ENCODE results near the gene AHCY.
"Not testable (repeated sequence)": the region's sequence is repeated elsewhere in the genome, so short reads cannot be mapped to it uniquely, and the experiment has no call there.

The AHCY gene

DNA sequence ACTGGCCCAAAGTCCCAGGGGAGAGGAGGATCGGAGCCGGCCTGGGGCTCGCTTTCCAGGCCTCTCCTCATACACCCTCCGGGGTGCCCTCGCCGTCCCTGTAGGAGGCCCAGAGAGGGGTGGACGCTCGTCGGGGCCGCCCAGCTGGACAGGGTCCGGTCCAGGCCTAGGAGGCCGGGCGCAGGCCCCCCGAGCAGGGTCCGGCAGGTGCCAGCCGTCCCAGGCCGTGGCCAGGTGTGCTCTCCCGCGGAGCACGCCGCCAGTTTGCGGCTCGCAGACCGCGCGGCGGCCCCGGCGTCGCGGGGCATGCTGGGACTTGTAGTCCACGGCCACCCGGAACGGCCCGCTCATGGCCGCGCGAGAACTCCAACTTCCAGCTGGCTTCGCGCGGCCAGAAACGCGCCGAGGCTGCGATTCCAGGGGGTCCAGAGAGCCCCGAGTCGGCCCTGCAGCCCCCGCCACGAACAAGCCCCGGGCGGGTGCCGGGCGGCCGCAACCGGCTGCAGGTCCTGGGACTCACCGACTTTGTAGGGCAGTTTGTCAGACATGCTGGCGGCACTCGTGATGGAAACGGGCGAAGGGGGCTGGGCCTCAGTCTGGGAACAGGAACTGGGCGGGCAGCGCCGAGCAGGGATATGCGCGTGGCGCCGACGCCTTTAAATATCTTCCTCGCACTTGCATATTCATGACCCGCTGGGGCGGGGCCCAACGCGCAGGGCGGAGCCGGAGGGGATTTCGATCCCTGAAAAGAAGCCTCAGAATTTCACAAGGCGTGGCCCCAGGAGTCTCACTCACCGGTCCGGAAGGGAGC, at the start of gene AHCY:
Gene AHCY, minus strand, starts transcription at position 633 of the 811 bp plus-strand sequence. Its CDS starts 85 bp downstream, at position 548.
- DNase-seq (ENCODE audit: low read depth in 2 of 2) = peak; percentile 89

- DNase-seq (ENCODE audit: low read depth in 2 of 2) = no peak
Measured at GRCh38 chr20:34350095-34350494, 46.9 kb upstream of the AHCY start.

DNA sequence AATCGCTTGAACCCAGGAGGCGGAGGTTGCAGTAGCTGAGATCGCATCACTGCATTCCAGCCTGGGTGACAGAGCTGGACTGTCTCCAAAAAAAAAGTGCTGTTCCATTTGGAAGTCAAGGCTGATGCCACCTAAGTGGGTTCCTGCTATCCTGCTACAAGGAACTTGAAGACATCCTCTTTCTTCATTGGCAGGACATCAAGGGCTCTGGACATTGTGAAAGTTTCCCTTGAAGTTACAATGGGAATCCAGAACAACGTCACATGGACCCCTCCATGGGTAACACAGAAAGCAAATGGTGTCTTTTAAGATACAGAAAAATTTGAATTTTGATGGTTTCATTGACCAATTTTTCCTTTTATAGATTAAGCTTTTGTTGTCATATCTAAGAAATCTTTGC, 44.4 kb upstream of the AHCY start:
- no peak for DNase-seq (ENCODE audit: low read depth in 2 of 2)

DNA sequence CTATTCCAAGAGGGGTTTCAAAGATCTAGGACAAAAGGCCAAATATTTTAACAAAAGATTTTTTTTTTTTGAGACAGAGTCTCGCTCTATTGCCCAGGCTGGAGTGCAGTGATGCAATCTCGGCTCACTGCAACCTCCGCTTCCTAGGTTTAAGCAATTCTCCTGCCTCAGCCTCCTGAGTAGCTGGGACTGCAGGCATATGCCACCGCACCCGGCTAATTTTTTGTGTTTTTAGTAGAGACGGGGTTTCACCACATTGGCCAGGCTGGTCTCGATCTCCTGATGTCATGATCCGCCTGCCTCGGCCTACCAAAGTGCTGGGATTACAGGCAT, 43.3 kb upstream of the AHCY start:
- not testable (repeated sequence) for DNase-seq (ENCODE audit: low read depth in 2 of 2)

DNA sequence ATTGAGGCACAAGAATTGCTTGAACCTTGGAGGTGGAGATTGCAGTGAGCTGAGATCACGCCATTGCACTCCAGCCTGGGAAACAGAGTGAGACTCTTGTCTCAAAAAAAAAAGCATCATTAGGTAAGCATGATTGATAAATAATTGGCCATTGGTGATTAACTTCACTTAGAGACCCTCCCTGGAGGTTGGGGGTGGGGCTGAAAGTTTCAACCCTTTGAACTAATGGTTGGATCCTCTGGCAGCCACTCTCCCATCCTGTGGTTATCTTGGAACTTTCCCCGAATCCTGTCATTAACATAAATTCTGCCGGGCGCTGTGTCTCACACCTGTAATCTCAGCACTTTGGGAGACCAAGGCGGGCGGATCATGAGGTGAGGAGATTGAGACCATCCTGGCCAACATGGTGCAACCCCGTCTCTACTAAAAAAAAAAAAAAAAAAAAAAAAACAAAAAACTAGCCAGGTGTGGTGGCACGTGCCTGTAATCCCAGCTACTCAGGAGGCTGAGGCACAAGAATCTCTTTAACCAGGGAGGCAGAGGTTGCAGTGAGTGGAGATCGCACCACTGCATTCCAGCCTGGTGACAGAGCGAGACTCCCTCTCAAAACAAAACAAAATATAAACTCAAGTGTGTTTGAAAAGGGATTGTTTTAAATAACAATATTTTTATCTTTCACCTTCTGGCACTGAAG, 42.8 kb upstream of the AHCY start:
- not testable (repeated sequence) for DNase-seq (ENCODE audit: low read depth in 2 of 2)

DNA sequence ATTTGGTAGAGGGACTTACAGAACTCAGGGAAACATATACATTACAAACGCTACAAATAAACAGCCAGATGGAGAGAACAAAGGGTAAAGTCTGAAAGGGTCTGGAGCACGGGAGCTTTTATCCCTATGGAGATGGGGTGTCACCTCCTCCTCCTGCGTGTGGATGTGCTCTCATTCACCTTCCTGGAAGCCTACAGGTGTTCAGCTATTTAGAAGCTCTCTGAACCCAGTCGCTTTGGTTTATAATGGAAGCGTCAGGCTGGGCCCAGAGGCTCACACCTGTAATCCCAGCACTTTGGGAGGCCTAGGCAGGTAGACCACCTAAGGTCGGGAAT, 42.2 kb upstream of the AHCY start:
- no peak for DNase-seq (ENCODE audit: low read depth in 2 of 2)

DNA sequence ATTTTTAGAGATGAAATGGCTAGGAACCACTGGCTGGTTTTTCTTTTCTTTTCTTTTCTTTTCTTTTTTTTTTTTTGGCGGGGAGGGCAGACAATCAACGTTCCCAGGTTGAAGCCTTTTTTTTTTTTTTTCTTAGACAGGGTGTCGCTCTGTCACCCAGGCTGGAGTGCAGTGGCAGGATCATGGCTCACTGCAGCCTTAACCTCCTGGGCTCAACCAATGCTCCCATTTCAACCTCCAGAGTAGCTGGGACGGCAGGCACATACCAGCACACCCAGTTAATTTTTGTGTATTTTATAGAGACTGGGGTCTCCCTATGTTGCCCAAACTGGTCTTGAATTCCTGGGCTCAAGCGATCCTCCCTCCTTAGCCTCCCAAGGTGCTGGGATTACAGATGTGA, 41.1 kb upstream of the AHCY start:
- no peak for DNase-seq (ENCODE audit: low read depth in 2 of 2)

GRCh38 chr20:34343458-34344211, 40.5 kb upstream of the AHCY start:
- DNase-seq (ENCODE audit: low read depth in 2 of 2) = no peak

GRCh38 chr20:34341199-34341598, 38.0 kb upstream of the AHCY start:
- DNase-seq (ENCODE audit: low read depth in 2 of 2) = not testable (repeated sequence)

- not testable (repeated sequence) for DNase-seq (ENCODE audit: low read depth in 2 of 2)
Measured at GRCh38 chr20:34340726-34341125, 37.6 kb upstream of the AHCY start.

DNA sequence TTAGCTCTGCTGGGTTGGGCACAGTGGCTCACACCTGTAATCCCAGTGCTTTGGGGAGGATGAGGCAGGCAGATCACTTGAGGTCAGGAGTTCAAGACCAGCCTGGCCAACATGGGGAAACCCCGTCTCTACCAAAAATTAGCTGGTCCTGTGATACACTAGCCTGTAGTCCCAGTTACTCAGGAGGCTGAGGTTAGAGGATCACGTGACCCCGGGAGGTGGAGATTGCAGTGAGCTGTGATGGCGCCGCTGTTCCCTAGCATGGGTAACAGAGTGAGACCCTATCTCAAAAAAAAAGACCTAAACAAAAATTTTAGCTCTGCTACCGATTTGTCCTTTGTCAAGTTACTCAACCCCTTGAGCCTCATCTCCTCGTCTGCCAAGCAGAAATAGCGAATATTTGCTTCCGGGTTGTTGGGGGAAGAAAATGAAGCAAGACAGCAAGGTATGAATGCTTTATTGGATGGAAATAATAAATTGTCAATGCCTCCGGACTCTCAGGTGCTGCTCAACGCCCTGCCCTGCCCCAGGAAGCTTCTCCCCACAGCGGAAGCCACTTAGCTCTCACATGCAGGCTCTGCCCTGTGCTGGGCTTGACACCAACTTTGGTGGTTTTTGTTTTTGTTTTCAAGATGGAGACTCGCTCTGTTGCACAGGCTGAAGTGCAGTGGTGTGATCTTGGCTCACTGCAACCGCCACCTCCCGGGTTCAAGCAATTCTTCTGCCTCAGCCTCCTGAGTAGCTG, 35.0 kb upstream of the AHCY start:
- no peak for DNase-seq (ENCODE audit: low read depth in 2 of 2)

- no peak for DNase-seq (ENCODE audit: low read depth in 2 of 2)
Measured at GRCh38 chr20:34337544-34337943, 34.4 kb upstream of the AHCY start.

GRCh38 chr20:34334654-34335407, 31.7 kb upstream of the AHCY start:
- no peak for DNase-seq (ENCODE audit: low read depth in 2 of 2)

- DNase-seq (ENCODE audit: low read depth in 2 of 2) = no peak
Measured at GRCh38 chr20:34333786-34334185, 30.6 kb upstream of the AHCY start.

DNA sequence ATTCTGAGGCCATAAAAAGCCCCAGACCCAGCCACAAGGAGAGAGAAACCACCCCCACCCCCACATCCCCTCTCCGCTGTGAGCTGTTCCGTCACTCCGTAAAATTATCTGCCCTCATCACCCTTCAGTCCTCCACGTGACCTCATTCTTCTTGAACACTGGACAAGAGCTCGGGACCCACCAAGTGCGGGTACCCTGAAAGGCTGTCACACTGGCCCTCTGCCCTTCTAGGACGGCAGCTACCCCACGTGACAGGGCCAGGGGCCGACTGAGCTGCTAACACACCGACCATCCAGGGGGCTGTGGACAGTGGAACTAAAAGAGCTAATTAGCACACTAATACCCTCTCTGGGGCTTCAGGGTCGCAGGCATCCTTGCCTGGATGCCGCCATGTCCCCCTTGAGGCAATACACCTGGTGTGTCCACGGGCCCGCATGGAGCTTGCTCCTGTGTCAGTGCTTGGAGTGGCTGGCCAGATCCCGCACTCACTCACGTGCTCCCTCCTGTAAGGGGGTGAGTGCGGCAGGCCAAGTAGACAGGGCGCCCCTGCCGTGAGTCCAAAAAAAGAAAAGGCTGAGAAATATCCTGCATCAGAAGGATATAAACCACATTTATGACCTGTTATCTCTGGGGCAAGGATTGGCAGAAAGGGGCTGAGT, 29.2 kb upstream of the AHCY start:
- no peak for DNase-seq (ENCODE audit: low read depth in 2 of 2)

GRCh38 chr20:34331838-34332237, 28.7 kb upstream of the AHCY start:
- DNase-seq (ENCODE audit: low read depth in 2 of 2) = no peak

- DNase-seq (ENCODE audit: low read depth in 2 of 2) = not testable (repeated sequence)
Measured at GRCh38 chr20:34330861-34331544, 27.8 kb upstream of the AHCY start.

GRCh38 chr20:34328928-34329677, 25.9 kb upstream of the AHCY start:
- DNase-seq (ENCODE audit: low read depth in 2 of 2) = peak in 1 of 2 experiments; percentile 9

DNA sequence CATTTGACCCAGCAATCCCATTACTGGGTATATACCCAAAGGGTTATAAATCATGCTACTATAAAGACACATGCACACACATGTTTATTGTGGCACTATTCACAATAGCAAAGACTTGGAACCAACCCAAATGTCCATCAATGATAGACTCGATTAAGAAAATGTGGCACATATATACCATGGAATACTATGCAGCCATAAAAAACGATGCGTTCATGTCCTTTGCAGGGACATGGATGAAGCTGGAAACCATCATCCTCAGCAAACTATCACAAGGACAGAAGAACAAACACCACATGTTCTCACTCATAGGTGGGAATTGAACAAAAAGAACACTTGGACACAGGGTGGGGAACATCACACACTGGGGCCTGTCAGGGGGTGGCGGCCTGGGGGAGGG, 25.1 kb upstream of the AHCY start:
- not testable (repeated sequence) for DNase-seq (ENCODE audit: low read depth in 2 of 2)
